ENCODE results near the gene PLA2G4D. TPM values are rescaled to one million over a fixed set of nuclear protein-coding genes. Genes with fewer than 3 reads are reported as not detected.

PLA2G4D gene
- total and polyA plus RNA-seq, 8 donors = 0.18 to 3.2 (median 2.0) TPM; not detected in 4

DNA sequence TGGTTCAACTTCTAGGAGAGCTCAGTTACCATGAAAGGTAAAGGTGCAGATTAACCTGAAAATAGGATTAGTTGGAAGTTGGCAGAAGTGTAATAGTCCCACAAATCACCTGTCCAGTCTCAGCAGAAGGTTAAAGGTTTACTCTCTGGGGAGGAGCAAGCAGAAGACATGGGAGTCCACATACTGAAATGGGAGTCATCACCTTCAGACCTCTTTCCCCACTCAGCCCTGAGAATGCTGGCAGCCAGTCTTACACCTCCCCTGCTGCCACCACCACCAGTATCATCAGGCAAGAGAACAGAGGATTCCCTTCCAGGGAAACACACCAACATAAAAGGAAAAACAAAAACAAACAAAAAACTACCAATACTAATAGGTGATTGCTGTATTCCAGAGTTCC, 13.8 kb upstream of the PLA2G4D start:
- Histone ChIP-seq H3K27ac (no peak overlapping the region), H3K4me3 (no peak overlapping the region), H3K4me1 (peaks cover 0 to 20% (median 9%) of the 10 kb centered on the region in 4 donors), H3K27me3 (no peaks in the 10 kb centered on the region), H3K9me3 (peaks cover 0 to 1% (median 0%) of the 10 kb centered on the region in 4 donors), H3K36me3 (no peaks in the 10 kb centered on the region)
- TF ChIP-seq POLR2A (IDR thresholded peaks at IDR 0.05) (no peak), POLR2AphosphoS5 (IDR thresholded peaks at IDR 0.05) (no peak)
- TF ChIP-seq, protein P1, sequence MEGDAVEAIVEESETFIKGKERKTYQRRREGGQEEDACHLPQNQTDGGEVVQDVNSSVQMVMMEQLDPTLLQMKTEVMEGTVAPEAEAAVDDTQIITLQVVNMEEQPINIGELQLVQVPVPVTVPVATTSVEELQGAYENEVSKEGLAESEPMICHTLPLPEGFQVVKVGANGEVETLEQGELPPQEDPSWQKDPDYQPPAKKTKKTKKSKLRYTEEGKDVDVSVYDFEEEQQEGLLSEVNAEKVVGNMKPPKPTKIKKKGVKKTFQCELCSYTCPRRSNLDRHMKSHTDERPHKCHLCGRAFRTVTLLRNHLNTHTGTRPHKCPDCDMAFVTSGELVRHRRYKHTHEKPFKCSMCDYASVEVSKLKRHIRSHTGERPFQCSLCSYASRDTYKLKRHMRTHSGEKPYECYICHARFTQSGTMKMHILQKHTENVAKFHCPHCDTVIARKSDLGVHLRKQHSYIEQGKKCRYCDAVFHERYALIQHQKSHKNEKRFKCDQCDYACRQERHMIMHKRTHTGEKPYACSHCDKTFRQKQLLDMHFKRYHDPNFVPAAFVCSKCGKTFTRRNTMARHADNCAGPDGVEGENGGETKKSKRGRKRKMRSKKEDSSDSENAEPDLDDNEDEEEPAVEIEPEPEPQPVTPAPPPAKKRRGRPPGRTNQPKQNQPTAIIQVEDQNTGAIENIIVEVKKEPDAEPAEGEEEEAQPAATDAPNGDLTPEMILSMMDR (IDR thresholded peaks at IDR 0.05) = no peak
- intact Hi-C loops (cut with DNase I; ENCODE audit: low total_unique reads) = no loop called here
- DNase-seq = no peak

DNA sequence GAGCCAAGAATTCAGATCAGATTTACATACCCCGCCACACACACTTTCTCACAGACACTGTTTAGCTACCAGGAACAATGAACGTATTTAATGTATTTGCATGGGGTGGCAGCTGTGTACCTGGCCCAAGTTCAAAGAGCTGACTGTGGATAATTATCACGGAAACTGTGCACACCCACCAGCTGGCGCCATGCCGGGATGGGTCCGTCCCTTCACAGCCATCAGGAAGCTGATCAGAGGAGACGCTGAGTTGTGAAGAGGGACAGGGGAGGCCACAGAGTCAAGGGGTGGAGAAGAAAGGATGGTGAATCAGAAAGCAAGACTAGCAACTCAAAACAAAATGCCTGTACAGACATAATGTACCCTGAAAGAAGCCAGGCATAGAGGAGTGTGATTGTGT, 13.1 kb upstream of the PLA2G4D start:
- WGBS, 5 donors = 13 to 32% (median 20%) methylated on average over 7 of the region's 7 CpGs

DNA sequence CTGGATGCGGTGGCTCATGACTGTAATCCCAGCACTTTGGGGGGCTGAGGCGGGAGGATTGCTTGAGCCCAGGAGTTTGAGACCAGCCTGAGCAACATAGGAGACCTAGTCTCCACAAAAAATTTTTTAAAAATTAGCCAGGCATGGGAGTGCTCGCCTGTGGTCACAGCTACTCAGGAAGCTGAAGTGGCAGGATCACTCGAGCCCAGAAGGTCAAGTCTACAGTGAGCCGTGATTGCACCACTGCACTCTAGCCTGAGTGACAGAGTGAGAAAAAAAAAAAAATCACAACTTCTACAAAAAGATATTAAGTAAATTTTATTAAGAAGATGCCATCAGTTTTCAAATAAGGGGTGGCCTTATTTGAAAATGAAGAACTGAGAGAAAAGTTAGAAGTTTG, 11.9 kb upstream of the PLA2G4D start:
- Histone ChIP-seq H3K4me1 (peaks cover 0 to 20% (median 9%) of the 10 kb centered on the region in 4 donors), H3K9me3 (no peaks in the 10 kb centered on the region), H3K27me3 (no peaks in the 10 kb centered on the region), H3K36me3 (no peaks in the 10 kb centered on the region), H3K27ac (no peak overlapping the region), H3K4me3 (no peak overlapping the region)
- DNase-seq = peak in 1 of 2 donors; percentile 25
- intact Hi-C loops (cut with DNase I; ENCODE audit: low total_unique reads) = no loop called here
- TF ChIP-seq POLR2A (IDR thresholded peaks at IDR 0.05) = no peak
- WGBS, 5 donors = 51 to 71% (median 60%) methylated on average over 5 of the region's 5 CpGs

More for the DNA sequence above, 13.1 kb upstream of the PLA2G4D start:
- TF ChIP-seq POLR2AphosphoS5 (IDR thresholded peaks at IDR 0.05) (peak in 2 of 3 donors; percentile 33 to 46), POLR2A (IDR thresholded peaks at IDR 0.05) (no peak), EP300 (IDR thresholded peaks at IDR 0.05) (no peak)
- TF ChIP-seq, protein P1 (IDR thresholded peaks at IDR 0.05) = no peak
- DNase-seq = peak; percentile 76 to 78
- intact Hi-C loops (cut with DNase I; ENCODE audit: low total_unique reads) = no loop called here
- H3K36me3 ChIP-seq = no peaks in the 10 kb centered on the region
- H3K27me3 ChIP-seq = no peaks in the 10 kb centered on the region
- no peaks in the 10 kb centered on the region for H3K9me3 ChIP-seq
- H3K4me3 ChIP-seq = no peak overlapping the region
- no peak overlapping the region for H3K27ac ChIP-seq
- H3K4me1 ChIP-seq = peaks cover 0 to 20% (median 9%) of the 10 kb centered on the region in 4 donors

DNA sequence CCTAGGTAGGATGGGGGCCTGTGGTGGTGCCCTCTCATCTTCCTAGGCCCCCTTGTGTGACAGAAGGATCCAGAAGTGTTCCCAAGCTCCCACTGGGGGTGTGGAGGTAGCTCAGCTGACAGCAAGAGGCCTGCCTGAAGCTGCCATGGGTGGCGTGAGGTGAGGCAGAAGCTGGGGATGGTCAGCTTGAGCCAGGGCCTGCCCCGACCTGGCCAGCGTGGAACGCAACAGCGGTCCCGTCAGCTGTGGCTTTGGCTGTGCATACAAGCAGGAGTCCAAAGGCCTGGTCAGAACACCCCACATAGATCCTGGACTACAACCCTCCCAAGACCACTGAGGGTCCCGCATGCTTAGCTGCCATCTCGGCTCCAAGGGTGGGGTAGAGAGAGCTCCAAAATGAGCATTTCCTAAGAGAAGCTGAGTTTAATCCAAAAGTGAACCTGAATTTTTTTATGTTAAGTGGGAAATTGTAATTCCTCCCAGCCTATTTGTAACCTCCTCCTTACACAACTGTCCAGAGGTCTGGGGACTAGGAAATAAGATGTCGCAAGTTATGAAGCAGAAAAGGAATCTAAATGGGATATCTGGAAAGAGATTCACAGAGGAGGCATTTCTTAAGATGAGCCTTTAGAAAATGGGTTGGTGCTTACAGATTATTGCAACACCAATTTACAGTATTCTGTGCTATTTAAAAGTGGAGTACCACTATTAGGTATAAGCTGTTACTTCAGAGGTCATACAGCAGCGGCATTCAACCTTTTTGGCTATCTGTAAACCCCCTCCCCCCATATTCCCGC, 9.9 kb upstream of the PLA2G4D start:
- no peak for DNase-seq

More for the DNA sequence above, 9.9 kb upstream of the PLA2G4D start:
- Histone ChIP-seq H3K4me1 (peaks cover 0 to 25% (median 9%) of the 10 kb centered on the region in 4 donors), H3K9me3 (no peaks in the 10 kb centered on the region), H3K4me3 (no peak overlapping the region), H3K27me3 (no peaks in the 10 kb centered on the region), H3K27ac (no peak overlapping the region), H3K36me3 (no peaks in the 10 kb centered on the region)
- WGBS, 5 donors = 80 to 96% (median 93%) methylated on average over 5 to 11 of the region's 11 CpGs
- intact Hi-C loops (cut with DNase I; ENCODE audit: low total_unique reads) = no loop called here
- TF ChIP-seq EP300 (IDR thresholded peaks at IDR 0.05) (no peak), POLR2AphosphoS5 (IDR thresholded peaks at IDR 0.05) (no peak), POLR2A (IDR thresholded peaks at IDR 0.05) (no peak)
- TF ChIP-seq, protein P1 (IDR thresholded peaks at IDR 0.05) = no peak
